DND-41 (cell line): ENCODE results near the gene PHGDH.

Experiments used
- CTCF ChIP-seq: IDR thresholded peaks from 2 replicates; pipeline ENCODE4 v1.5.1; 2012; ENCODE audit warnings: borderline replicate concordance, low read length, moderate library complexity, mild to moderate bottlenecking; ENCODE audit not compliant: poor library complexity, severe bottlenecking; ENCODE audit errors: extremely low read depth
- EZH2 ChIP-seq: IDR thresholded peaks from 3 replicates; pipeline ENCODE4 v1.6.1; 2012; ENCODE audit warnings: borderline replicate concordance, low read depth, mild to moderate bottlenecking, moderate library complexity, low read length, inconsistent platforms; ENCODE audit not compliant: severe bottlenecking

GRCh38 chr1:119681560-119681959, 30.2 kb upstream of the PHGDH start:
- no peak for TF ChIP-seq CTCF
- no peak for TF ChIP-seq EZH2
